Measurements from ENCODE around the gene VAPA.

VAPA gene

DNA sequence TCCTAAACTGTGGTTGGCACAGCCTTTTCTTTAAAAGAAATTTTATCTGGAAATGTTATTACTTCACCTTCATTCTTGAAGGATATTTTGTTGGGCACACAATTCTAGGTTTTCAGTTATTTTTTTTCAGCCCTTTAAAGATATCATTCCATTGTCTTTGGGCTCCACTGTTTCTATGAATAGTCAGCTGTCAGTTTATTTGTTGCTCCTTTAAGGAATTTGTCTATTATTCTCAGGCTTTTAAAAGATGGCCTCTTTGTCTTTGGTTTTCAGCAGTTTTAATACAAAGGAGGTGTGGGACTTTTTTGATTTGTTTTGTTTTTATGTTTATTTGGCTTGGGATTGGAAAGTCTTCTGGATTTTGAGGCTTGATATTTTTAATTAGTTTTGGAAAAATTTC lies 61.8 kb downstream of the VAPA start:
- no peak for DNase-seq

DNA sequence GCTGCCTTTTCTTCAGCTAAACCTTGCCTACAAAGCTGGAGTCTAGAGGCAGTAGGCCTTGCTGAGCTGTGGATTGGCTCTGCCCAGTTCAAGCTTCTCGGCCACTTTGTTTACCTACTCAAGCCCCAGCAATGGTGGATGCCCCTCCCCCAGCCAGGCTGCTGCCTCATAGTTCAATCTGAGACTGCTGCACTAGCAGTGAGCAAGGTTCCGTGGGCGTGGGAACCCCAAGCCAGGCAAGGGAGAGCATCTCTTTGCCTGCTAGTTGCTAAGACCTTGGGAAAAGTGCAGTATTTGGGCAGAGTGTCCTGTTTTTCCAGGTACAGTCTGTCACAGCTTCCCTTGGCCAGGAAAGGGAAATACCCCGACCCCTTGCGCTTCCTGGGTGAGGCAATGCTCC lies 68.9 kb downstream of the VAPA start:
- DNase-seq: no peak

DNA sequence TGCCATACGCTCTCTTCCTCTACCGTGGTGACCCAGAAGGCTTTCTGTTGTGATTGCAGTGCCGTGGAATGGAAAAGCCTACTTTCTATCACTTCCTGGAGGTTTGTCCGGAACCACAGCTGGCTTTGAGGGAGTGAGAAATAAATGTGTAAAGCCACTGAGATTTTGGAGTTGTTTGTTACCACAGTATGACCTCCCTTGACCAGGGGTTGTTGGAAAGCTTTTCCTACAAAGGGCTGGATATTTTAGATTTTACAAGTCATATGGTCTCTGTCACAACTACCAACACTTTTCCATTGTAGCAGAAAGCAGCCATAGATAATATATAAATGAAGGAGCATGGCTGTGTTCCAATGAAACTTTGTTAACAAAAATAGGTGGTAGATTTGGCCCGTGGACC lies 70.3 kb downstream of the VAPA start:
- no peak for DNase-seq

DNA sequence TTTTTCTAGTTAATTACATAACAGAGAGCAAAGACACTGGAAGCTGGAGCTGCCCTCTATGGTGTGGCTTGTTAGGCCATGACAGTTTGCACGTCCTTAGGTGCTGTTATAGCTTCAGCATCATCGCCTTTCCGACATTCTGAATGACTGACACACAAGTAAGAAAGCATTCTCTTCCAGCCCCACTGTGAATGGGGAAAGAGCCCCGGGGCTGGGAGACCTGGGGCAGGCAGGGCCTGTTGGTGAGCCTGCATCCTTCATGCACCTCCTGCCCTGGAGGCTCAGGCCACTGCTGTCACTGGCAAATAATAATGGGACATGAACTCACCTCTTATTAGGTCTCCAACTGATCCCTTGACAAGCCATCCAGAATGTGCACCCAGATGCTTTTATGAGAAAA lies 71.8 kb downstream of the VAPA start:
- DNase-seq: no peak

DNA sequence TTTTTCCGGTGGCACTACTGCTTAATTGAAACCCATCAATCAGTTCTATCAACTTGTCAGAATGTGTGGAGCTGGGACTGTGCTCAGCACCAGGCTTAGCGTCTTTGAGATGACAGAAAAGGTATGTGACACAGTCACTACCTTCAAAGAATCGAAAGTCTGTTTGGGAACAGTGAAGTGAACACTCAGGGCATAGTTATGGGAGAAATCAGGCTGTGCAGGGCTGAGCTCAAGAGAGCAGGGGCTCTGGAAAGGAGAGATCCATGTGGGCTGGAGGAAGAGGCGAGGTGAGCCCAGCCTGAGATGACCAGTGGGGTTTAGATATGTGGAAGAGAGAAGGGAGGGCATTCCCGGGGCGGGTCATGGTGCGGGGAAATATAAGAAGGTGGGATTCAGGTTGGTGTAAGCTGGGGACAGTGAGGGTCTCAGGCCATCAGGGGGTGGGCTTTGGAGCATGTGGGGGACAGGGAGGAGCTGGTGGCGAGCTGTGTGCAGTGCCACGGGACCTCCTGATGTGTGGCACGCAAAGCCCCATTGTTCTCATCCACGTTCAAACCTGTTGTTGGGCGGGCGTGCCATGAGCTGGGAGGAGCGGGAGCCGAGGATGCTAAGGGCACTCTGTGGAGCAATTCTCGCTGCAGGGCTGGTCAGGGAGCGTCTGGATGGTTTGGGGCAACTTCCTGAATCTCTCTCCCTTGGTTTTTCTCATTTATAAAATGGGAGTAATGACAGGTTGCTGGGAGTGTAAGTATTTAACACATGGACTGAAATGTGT lies 72.5 kb downstream of the VAPA start:
- no peak for DNase-seq

DNA sequence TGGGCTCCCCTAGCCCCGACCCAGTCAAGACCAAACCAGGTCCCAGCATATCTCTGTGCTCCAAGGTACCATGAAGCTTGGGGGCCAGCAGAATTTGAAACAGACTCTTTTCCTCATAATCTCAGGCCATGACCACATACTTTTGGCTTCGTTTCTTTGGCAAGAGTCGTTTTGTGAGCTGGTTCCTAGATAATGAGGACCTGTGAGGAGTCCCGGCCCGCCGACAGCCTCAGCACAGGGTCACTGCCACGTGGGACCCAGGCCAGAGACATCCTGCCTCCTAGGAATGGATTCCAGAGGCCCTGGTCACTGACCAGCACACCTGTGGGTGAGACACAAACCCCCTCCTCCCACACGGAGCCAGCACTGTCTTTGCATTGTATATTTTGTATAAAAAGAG lies 73.5 kb downstream of the VAPA start:
- no peak for DNase-seq

DNA sequence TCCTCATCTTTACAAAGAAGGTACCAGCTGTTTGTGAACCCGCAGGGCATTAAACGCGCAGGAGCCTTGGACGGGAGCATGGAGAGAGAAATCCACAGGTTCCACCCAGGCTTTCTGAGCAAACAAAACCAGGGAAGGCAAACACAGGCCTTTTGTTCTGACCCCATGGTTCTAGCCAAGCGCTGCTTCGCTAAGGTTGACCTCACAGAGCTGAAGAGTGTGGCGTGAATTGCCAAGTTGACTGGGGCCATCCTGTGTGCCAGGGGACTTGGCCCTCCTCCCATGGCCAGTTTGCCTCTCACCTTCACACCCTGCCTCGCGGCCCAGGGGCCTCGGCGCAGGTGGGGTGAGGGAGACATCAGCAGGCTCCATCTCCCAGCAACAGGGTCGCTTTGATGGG lies 74.1 kb downstream of the VAPA start:
- peak in 7 of 14 donors; percentile 20 to 46 (median 41) for DNase-seq

DNA sequence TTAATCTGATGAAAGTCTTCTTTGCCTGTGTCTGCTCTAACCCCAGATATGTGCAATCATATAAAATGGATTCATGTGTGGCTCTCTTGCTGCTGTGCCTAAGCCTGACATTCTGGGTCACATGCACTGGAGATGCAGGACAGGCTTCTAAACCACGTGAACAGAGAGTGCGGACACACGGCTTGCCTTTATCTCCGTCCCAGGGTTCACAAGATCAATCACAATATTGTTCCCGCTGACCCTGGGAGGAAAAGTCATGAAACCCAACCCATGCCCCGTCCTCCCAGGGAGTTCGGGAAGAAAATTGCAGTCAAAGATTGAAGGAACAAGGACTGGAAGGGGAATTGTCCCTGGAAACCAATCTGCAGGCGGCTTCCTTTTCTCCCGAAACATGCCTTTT lies 74.8 kb downstream of the VAPA start:
- no peak for DNase-seq

DNA sequence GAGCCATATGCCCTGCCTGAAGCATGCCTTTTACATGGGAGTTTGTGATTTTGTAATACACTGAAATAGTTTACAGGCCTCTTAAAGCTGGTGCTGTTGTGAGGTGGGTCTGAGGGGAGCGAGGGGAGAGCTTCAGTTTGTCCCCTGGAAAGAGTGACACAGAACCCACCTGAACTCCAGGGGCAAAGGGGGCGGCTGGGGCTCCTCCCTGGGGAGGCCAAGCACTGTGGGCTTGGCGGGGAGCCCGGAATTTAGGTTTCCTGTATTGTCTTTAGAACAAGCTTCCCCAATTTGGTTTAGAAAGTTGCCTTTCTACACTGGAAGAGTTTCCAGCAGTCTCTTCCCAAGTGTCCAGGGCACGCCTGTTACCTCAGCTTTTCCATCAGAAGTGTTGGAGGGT lies 75.7 kb downstream of the VAPA start:
- DNase-seq: no peak

DNA sequence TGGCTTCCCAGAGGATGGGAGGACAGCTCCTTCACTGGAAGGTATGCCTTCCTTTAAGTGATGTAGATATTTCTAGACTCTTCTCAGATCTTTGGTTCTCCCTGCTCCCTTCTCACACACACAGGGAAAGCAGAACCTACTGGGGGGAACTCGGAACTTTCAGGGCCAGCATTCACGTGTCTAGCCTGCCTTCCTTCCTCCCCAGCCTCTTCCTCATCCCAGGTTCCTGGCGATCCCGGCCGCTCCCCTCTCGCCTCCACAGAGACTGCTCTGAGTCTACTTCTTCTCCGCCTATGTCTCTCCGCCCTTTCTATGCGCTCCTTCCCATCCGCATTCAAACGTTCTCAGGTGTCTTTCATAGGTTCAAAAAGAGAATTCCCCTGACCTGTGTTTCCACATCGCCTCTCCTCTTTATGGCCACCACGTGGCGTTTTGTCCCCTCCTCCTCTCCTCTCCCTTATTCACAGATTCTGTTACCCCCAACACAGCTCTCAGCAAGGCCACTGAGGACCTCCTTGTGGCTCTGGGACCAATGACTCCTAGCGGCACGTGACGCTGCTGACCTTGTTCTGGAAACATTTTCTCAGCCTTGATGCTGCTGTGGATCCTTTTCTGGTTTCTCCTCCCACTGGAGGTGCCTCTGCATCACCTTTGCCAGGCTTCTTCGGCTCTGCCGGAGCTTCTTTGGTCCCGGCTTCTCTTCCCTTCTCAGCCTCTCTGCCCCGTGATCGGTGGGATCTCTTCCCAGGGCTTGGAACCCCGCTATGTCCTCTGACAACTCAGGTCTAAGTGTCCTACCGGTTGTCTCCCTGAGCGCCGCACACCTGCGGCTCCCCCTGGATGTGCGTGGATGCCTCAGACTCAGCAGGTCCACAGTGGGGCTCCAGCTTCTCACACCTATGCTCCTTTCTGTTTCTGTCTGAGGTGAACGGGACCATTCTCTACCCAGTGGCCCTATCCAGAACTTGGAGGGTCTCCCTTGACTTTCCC lies 77.5 kb downstream of the VAPA start:
- DNase-seq: no peak

DNA sequence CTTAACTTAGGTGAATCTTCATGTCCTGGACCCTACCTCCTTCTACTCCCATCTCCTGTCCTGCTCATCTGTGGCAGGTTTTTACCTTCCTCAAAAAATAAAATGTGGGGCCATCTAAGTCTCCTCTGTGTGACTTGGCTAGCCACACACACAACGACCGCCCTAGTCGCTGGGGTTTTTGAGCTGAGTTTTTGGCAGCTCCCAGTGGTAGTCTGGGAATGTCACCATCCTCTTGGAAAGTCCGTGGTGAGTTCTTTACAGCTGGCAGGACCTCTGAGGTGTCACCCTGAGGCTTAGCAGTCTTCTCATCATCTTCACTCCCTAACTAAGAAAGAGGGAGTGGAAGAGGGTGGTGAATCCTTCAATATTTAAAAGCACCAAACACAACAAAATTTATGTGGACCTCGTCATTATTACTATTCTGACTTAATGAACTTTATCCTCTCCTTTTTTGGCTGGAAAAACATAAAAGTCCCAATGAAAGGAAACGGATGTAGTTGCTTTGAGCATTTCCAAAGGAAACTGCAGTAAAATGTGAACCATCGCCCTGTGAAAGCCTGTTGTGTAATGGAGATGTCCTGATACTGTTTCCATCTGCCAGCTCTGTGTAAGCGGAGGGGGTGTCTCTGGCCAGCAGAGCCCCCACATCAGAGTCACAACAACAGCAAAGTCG lies 78.6 kb downstream of the VAPA start:
- no peak for DNase-seq

DNA sequence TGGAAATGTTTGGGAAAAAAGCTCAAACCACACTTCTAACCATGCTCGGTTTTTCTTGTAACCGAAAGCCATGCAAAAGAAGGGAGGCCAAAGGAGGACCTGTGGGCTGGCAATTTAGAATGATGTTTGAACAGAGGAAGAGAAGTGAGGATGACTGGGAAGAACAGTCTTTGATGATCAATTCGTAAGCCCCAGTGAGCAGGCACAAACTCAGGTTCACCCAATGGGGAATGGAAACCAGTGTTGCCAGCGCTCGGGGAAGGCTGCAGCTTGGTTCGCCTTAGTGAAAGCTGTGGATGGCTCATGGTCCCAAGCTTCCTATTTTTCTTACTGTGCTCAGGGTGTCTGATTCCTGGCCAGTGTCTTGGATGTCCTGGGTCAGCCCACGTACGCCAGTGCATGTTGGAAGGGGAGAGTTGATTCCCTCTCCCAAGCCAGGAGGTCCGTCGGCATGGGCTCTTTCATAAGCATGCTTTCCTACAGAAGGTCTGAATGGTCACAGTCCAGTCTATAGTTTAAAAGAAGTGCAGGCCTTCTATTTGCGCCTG lies 79.2 kb downstream of the VAPA start:
- DNase-seq: no peak

DNA sequence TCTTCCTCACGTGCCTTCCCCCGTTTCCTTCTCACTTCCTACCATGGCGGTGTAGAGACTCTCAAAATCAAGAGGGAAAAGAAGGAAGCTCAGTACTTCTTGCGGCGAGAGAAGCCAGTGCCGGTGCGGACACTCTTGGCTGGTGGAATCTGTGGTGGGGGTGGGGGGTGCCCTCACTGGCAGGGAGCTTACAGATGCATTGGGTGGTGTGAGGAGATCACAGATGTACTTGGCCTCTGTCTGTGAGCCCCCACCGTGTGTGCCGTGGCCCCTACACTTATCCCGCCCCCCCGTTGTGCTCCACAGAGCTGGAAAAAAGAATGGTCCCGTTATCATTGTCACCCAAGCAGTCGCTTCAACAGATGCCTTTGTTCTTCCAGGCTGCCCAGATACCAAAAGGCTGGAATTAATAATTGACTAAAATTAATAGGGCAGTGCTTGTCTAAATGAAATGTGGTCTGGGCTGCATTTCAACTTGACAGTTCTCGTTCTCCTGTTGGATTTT lies 79.8 kb downstream of the VAPA start:
- peak in 1 of 14 donors; percentile 16 for DNase-seq

DNA sequence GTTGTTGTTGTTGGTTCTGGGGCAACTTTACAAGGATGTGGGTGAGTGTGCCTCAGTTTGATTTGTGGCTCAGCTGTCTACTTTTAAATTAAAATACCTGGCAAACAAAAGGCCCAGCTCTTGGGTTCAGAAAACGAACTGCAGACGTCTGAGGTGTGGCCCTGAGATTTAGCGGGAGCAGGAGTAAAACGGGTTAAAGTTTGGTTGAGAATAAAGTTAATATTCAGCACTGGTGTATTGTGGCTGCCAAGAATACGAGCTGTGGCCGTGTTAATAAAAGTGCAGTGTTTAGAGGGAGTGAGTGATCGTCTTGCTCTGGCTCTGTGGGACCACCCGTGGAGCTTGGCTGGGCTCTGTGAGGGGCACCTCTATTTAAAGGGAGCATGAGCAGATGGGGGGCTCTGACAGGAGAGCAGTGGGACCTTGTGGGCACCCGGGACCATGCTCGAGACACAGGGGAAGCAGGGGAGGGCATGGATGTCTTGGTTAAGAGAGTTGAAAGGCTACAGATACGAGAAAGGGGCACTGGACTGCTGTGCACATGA lies 80.3 kb downstream of the VAPA start:
- DNase-seq: no peak

DNA sequence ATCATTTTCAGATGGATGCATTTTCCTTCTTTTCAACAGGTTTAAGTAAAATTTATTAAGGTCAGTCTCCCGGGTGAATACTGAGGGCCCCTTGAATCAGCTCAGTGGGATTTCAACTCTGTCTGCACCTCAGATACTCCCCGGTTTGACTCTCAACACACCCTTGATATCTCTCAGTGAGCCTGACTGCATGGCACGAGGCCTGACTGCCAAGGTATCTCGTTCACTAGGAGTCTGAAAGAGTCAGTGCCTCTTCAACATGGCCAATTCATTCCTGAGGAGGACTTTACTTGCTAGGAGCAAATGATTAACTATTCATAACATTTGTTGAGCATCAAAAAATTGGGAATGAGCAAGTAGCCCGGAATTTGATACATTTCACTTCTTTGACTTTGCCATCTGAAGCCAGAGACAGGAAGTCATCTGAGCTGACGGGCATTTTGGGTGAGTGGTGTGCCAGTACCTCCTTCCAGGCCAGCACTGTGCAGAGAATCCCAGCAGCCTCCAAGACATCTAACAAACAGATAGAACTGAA lies 81.0 kb downstream of the VAPA start:
- DNase-seq: no peak

DNA sequence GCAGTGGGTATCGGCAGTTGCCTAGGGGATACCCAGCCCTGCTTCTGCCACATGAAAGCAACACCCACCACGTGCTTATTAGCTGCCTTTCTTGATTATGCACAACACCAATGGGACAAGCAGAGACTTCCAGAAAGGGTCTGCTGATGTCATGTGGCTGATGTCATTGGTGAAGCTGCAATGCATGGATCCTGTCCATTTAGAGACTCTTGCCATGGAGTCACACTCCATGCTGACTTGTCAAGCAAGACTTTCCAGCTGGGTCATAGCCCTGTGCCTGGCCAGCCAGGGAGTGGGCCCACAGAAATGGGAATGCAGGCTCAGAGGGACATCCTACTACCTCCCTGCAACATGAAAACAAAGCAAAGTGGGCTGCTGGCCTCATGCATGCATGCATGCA lies 81.8 kb downstream of the VAPA start:
- DNase-seq: no peak

DNA sequence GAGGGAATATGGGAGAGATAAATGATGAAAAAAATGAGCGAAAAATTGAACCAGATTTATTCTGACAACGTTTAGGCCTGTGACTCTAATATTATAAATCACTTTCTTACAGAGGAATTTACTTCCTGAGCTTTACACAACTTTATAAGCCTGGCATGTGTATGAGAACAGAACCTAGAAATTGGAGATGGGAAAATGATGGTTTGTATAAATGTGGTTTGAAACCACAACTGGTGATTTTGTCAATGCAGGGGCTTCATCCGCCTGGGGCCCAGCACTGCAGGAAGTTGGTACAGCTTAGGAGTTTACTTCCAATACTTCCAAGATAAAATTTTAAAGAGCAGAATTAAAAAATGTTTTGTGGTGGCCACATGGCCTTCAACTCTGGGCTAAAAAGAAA lies 82.3 kb downstream of the VAPA start:
- no peak for DNase-seq

DNA sequence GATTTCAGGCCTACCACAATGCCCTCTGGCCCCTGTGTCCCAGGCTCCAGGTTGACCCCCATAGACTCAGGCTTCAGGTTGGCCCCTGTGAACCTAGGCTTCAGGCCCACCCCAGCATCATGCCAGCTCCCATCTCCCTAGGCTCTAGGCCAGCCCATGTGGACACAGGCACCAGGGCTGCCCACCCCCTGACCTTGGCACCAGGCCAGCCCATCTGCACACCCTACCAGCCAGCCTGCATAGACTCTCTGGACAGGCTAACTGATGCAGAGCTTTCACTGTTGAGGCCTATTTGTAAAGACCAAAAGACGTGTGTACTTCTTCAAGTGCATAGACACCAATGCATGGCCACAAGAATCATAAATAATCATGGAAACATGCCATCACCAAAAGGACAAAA lies 83.9 kb downstream of the VAPA start:
- DNase-seq: no peak

DNA sequence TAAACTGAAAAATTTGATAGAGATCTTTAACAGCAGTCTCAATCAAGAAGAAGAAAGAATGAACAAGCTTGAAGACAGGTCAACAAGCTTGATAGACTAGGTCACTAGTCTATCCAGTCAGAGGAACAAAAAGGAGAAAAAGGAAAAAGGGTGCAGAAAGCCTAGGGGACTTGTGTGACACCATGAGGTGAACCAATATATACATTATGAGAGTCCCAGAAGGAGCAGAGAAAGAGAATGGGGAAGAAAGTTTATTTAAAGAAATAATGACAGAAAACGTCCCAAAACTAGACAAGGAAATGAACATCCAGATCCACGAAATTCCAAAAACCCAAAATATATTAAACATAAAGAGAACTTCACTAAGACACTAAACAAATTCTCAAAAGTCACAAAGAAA lies 84.5 kb downstream of the VAPA start:
- no peak for DNase-seq

DNA sequence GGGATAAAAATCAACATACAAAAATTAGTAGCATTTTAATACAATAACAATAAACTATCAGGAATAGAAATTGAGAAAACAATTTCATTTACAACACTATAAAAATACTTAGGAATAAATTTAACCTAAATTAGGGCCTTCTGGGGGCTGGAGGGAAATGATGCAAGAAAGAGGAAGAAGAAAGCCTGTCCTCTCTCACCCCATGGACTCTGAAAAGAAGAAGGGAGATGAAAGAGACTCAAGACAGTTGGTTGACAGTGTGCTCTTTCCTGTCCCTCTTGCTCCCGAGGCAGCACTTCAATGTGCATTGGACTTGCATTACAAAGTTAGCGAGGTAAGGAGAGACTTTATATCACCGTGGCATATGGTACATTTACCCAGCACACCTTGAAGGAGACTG lies 88.5 kb downstream of the VAPA start:
- no peak for DNase-seq

DNA sequence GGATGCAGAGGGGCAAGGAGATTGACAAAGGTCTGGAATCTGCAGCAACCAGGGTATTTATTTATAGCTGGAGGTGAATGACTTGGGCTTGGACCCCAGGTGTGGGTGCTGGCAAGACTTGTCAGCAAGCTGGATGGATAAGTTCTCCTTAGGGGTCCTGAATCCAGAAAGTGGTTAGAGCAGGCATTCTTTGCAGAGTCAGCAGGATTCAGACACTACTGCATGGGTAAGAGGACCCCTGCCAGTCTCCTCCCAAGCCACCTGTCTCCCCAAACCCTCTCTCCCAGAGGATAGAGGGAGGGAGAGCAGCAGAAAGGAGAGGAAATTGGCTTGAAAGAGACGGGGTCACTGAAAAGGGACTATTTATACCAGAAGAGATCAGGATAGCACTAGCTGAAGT lies 89.5 kb downstream of the VAPA start:
- no peak for DNase-seq

DNA sequence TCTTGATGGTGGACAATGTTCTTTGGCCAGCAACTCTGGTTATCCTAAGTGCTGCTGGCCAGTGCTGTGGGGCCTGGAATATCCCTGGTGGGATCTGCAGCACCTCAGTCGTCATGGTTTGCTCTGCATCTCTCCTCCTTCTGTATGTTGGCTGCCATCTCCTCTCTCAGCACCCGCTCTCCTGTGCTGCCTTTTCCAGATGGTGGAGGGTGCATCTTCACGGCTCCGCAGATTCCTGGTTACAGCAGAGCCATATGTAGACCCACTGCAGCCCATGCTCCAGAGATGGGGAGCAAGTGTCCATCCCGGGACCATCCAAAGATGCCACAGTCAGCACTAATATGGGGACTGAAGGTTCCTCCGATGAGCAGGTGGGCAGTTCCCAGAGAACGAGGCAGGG lies 90.0 kb downstream of the VAPA start:
- DNase-seq: no peak

All from C1 segment of cervical spinal cord (tissue), 14 donors.